Stomach (tissue), 4 donors: Measurements from ENCODE around the gene FCHO2.

Experiments used
- CTCF ChIP-seq, 7 experiments: fragments of 450-650 bp in 4 of 7; fragments of 200-600 bp in 3 of 7; sonication (generic) in 3 of 7; IDR thresholded peaks; one replicate each; pipeline ENCODE4 v1.5.1; 2016 to 2019; ENCODE audit warnings: antibody characterized with exemption in 7 of 7, control low read depth in 2 of 7, mild to moderate bottlenecking in 1 of 7
- POLR2A ChIP-seq, 4 donors: fragments of 450-650 bp; IDR thresholded peaks; one replicate each; pipeline ENCODE4 v1.6.1; 2016; ENCODE audit warnings: antibody characterized with exemption in 4 of 4, control low read depth in 2 of 4, mild to moderate bottlenecking in 1 of 4, moderate library complexity in 1 of 4

GRCh38 chr5:73121119-73121463, 165.2 kb downstream of the FCHO2 start:
- no peak for TF ChIP-seq CTCF (IDR thresholded peaks at IDR 0.05)
- TF ChIP-seq POLR2A (IDR thresholded peaks at IDR 0.05) = no peak
